ENCODE measurements around the gene CAMK1D. TPM values are rescaled to one million over a fixed set of nuclear protein-coding genes. Genes with fewer than 3 reads are reported as not detected.

Gene CAMK1D
- total RNA-seq, 1 experiment from 2014 or later: 0.63 TPM

DNA sequence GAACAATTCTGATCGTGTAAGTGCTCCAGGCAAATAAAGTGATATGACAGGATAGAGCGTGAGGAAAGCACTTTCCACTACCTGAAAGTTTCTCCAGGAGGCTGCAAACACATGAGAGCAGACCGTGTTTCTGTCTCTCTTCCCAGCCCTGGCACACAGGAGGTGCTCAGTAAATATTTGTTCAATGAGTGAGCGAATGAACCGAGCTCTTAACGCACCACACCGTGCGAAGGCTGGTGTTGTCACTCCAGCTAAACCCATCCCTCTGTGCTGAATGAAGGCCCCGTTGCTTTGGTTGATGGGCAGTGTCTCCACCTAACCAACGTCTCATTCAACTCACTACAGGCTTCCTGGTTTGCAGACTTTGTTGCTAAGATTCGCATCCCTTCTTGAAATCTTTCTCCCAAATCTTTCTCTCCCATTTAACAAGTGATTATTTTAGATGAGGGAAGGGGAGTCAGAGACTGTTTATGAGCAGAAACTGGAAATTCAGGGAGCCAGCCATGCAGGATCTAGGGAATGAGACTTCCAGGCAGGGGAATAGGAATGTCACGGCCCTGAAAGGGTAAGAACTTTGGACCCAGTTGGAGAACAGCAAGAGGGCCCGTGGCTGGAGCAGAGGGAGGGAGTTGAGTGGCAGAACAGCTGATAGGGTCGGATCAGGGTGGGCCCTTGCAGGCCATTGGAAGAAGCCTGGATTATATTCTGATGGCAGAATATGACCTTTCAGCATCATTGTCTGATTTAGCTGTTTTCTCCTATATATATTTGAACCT lies 282.6 kb downstream of the CAMK1D start:
- H3K9me2 ChIP-seq (replicated peaks; ENCODE audit: insufficient read depth, low read length): no peaks in the 10 kb centered on the region
- H2AFZ ChIP-seq (ENCODE audit: low read length): no peak overlapping the region
- no peak overlapping the region for H3K4me2 ChIP-seq (ENCODE audit: low read depth, low read length, poor library complexity, severe bottlenecking)
- no peaks in the 10 kb centered on the region for H4K20me1 ChIP-seq (ENCODE audit: insufficient read depth, low read depth, low read length)
- H3K9ac ChIP-seq (ENCODE audit: low read length): no peak overlapping the region
- H3K27ac ChIP-seq (ENCODE audit: low read length): no peak overlapping the region
- no peak for DNase-seq
- H3K9me3 ChIP-seq (ENCODE audit: low read length): no peaks in the 10 kb centered on the region
- no peak overlapping the region for H3K4me3 ChIP-seq (ENCODE audit: low read length)
- no peaks in the 10 kb centered on the region for H3K4me1 ChIP-seq (ENCODE audit: low read length)
- no peaks in the 10 kb centered on the region for H3K27me3 ChIP-seq (ENCODE audit: low read length)
- H3K79me2 ChIP-seq (ENCODE audit: low read length): no peaks in the 10 kb centered on the region
- H3K36me3 ChIP-seq (ENCODE audit: insufficient read depth, low read length): no peaks in the 10 kb centered on the region

GRCh38 chr10:12633776-12634620 lies 284.7 kb downstream of the CAMK1D start:
- Histone ChIP-seq H3K27ac (ENCODE audit: low read length) (no peak overlapping the region), H3K9ac (ENCODE audit: low read length) (no peak overlapping the region)

GRCh38 chr10:12634621-12634931 lies 285.2 kb downstream of the CAMK1D start:
- H3K4me2 ChIP-seq (ENCODE audit: low read depth, low read length, poor library complexity, severe bottlenecking): no peak overlapping the region
- H3K27ac ChIP-seq (ENCODE audit: low read length): no peak overlapping the region
- no peaks in the 10 kb centered on the region for H3K27me3 ChIP-seq (ENCODE audit: low read length)
- no peaks in the 10 kb centered on the region for H3K36me3 ChIP-seq (ENCODE audit: insufficient read depth, low read length)
- H4K20me1 ChIP-seq (ENCODE audit: insufficient read depth, low read depth, low read length): no peaks in the 10 kb centered on the region
- H3K9me2 ChIP-seq (replicated peaks; ENCODE audit: insufficient read depth, low read length): no peaks in the 10 kb centered on the region
- no peaks in the 10 kb centered on the region for H3K4me1 ChIP-seq (ENCODE audit: low read length)
- H3K4me3 ChIP-seq (ENCODE audit: low read length): no peak overlapping the region
- DNase-seq: no peak
- no peak overlapping the region for H3K9ac ChIP-seq (ENCODE audit: low read length)
- H3K79me2 ChIP-seq (ENCODE audit: low read length): no peaks in the 10 kb centered on the region
- no peaks in the 10 kb centered on the region for H3K9me3 ChIP-seq (ENCODE audit: low read length)
- H2AFZ ChIP-seq (ENCODE audit: low read length): no peak overlapping the region

More at GRCh38 chr10:12633776-12634620, 284.7 kb downstream of the CAMK1D start:
- DNase-seq: no peak
- H3K9me2 ChIP-seq (replicated peaks; ENCODE audit: insufficient read depth, low read length): no peaks in the 10 kb centered on the region
- no peak overlapping the region for H3K4me3 ChIP-seq (ENCODE audit: low read length)
- no peak overlapping the region for H3K4me2 ChIP-seq (ENCODE audit: low read depth, low read length, poor library complexity, severe bottlenecking)
- H3K4me1 ChIP-seq (ENCODE audit: low read length): no peaks in the 10 kb centered on the region
- H2AFZ ChIP-seq (ENCODE audit: low read length): no peak overlapping the region
- H3K79me2 ChIP-seq (ENCODE audit: low read length): no peaks in the 10 kb centered on the region
- H3K36me3 ChIP-seq (ENCODE audit: insufficient read depth, low read length): no peaks in the 10 kb centered on the region
- H3K27me3 ChIP-seq (ENCODE audit: low read length): no peaks in the 10 kb centered on the region
- H3K9me3 ChIP-seq (ENCODE audit: low read length): no peaks in the 10 kb centered on the region
- H4K20me1 ChIP-seq (ENCODE audit: insufficient read depth, low read depth, low read length): no peaks in the 10 kb centered on the region

DNA sequence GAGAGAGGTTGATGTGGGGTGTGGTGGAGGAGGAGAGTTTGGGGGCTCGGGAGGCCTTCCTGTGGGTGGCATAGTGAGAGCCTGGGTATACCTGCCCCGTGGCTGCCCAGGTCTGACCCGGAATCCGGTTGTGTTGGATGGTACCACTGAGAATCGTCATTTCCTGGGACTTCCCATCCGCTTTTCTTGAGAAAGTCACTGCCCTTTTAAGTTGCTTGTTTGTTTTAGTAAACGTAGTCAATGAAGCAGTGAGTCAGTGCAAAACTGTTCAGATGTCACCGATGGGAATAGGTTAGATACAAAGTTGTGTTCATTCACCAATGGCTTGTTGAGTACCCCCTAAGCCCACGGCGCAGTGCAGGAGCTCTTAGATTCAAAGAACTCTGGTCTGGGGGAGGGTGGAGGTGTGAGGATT lies 285.8 kb downstream of the CAMK1D start:
- no peaks in the 10 kb centered on the region for H3K79me2 ChIP-seq (ENCODE audit: low read length)
- H3K4me3 ChIP-seq (ENCODE audit: low read length): no peak overlapping the region
- H3K27me3 ChIP-seq (ENCODE audit: low read length): no peaks in the 10 kb centered on the region
- no peaks in the 10 kb centered on the region for H3K36me3 ChIP-seq (ENCODE audit: insufficient read depth, low read length)
- no peaks in the 10 kb centered on the region for H3K9me3 ChIP-seq (ENCODE audit: low read length)
- H3K27ac ChIP-seq (ENCODE audit: low read length): no peak overlapping the region
- no peaks in the 10 kb centered on the region for H3K4me1 ChIP-seq (ENCODE audit: low read length)
- H2AFZ ChIP-seq (ENCODE audit: low read length): no peak overlapping the region
- no peak for DNase-seq
- no peaks in the 10 kb centered on the region for H4K20me1 ChIP-seq (ENCODE audit: insufficient read depth, low read depth, low read length)
- no peaks in the 10 kb centered on the region for H3K9me2 ChIP-seq (replicated peaks; ENCODE audit: insufficient read depth, low read length)
- H3K4me2 ChIP-seq (ENCODE audit: low read depth, low read length, poor library complexity, severe bottlenecking): no peak overlapping the region
- no peak overlapping the region for H3K9ac ChIP-seq (ENCODE audit: low read length)

- Histone ChIP-seq H3K27ac (ENCODE audit: low read length) (no peak overlapping the region), H3K79me2 (ENCODE audit: low read length) (no peaks in the 10 kb centered on the region), H3K9me3 (ENCODE audit: low read length) (no peaks in the 10 kb centered on the region), H3K36me3 (ENCODE audit: insufficient read depth, low read length) (no peaks in the 10 kb centered on the region), H3K9me2 (replicated peaks; ENCODE audit: insufficient read depth, low read length) (no peaks in the 10 kb centered on the region), H3K27me3 (ENCODE audit: low read length) (no peaks in the 10 kb centered on the region), H3K4me2 (ENCODE audit: low read depth, low read length, poor library complexity, severe bottlenecking) (no peak overlapping the region), H3K9ac (ENCODE audit: low read length) (no peak overlapping the region), H4K20me1 (ENCODE audit: insufficient read depth, low read depth, low read length) (no peaks in the 10 kb centered on the region), H2AFZ (ENCODE audit: low read length) (no peak overlapping the region), H3K4me3 (ENCODE audit: low read length) (no peak overlapping the region), H3K4me1 (ENCODE audit: low read length) (no peaks in the 10 kb centered on the region)
- DNase-seq: no peak
Observed at GRCh38 chr10:12636571-12636970, 287.2 kb downstream of the CAMK1D start.

DNA sequence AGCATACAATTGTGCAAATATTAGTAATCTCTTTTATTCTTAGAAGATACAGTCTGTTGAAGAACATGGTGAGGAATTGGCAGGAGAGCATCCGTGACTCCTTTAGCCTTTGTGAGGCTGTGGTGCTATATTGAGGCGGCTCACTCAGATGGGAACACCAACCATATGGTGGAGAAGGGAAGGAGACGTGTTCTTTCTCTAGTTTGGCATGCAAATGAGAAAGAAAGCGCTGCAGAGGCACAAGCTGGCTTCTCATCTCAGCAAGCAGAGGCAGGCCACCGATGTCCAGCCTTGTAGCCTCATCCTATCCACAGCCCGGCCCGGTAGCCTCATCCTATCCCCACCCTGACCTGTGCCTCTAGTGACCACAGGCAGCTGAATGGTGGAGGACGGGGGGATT lies 288.3 kb downstream of the CAMK1D start:
- Histone ChIP-seq H3K9ac (ENCODE audit: low read length) (no peak overlapping the region), H3K9me2 (replicated peaks; ENCODE audit: insufficient read depth, low read length) (no peaks in the 10 kb centered on the region), H3K27ac (ENCODE audit: low read length) (no peak overlapping the region), H4K20me1 (ENCODE audit: insufficient read depth, low read depth, low read length) (no peaks in the 10 kb centered on the region), H3K36me3 (ENCODE audit: insufficient read depth, low read length) (no peaks in the 10 kb centered on the region), H3K4me1 (ENCODE audit: low read length) (no peaks in the 10 kb centered on the region), H3K27me3 (ENCODE audit: low read length) (no peaks in the 10 kb centered on the region), H3K79me2 (ENCODE audit: low read length) (no peaks in the 10 kb centered on the region), H2AFZ (ENCODE audit: low read length) (no peak overlapping the region), H3K4me2 (ENCODE audit: low read depth, low read length, poor library complexity, severe bottlenecking) (no peak overlapping the region), H3K4me3 (ENCODE audit: low read length) (no peak overlapping the region), H3K9me3 (ENCODE audit: low read length) (no peaks in the 10 kb centered on the region)
- no peak for DNase-seq

DNA sequence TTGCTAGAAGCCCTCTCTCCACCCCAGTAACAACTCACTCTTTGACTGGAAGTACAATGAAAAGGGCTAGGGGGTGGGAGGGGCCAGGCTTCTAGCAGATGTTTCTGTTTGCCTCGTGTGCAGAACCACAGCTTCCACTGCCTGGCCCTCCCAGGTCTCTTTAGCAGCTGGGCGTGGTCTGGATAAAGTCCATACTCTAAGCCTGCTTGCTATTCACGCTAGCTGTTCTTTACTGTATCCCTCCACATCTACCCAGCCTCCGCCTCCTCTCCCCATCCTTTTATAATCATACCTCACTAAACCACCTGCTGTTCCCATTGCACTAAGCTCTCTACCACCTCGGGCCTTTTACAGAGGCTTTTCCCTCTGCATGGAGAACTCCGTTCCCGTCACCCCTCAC lies 288.8 kb downstream of the CAMK1D start:
- no peaks in the 10 kb centered on the region for H3K9me2 ChIP-seq (replicated peaks; ENCODE audit: insufficient read depth, low read length)
- H3K4me2 ChIP-seq (ENCODE audit: low read depth, low read length, poor library complexity, severe bottlenecking): no peak overlapping the region
- no peak for DNase-seq
- no peaks in the 10 kb centered on the region for H3K9me3 ChIP-seq (ENCODE audit: low read length)
- H3K27me3 ChIP-seq (ENCODE audit: low read length): no peaks in the 10 kb centered on the region
- H3K36me3 ChIP-seq (ENCODE audit: insufficient read depth, low read length): no peaks in the 10 kb centered on the region
- H3K79me2 ChIP-seq (ENCODE audit: low read length): no peaks in the 10 kb centered on the region
- no peak overlapping the region for H3K4me3 ChIP-seq (ENCODE audit: low read length)
- no peaks in the 10 kb centered on the region for H4K20me1 ChIP-seq (ENCODE audit: insufficient read depth, low read depth, low read length)
- H3K9ac ChIP-seq (ENCODE audit: low read length): no peak overlapping the region
- H3K4me1 ChIP-seq (ENCODE audit: low read length): no peaks in the 10 kb centered on the region
- no peak overlapping the region for H3K27ac ChIP-seq (ENCODE audit: low read length)
- no peak overlapping the region for H2AFZ ChIP-seq (ENCODE audit: low read length)

DNA sequence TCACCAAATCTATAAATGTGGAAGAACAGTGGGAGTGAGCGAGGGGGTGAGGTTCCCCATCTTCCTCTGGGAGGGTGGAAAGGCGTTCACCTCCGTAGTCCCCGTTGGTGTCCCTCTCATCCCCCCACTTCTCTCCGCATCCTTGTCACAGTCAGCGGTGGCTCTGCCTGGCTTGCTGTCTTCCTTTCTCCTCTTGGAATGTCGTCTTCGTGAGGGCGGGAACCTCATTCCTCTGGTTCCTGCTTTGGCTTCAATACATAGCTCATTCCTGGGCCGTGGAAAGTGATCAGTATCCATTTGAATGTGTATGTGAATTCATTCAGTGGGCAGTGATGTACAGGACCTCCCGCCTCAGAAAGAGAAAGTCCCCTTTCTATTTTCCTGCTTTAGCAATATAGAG lies 289.4 kb downstream of the CAMK1D start:
- no peaks in the 10 kb centered on the region for H3K79me2 ChIP-seq (ENCODE audit: low read length)
- no peak overlapping the region for H3K4me3 ChIP-seq (ENCODE audit: low read length)
- H3K9me3 ChIP-seq (ENCODE audit: low read length): no peaks in the 10 kb centered on the region
- no peaks in the 10 kb centered on the region for H4K20me1 ChIP-seq (ENCODE audit: insufficient read depth, low read depth, low read length)
- no peaks in the 10 kb centered on the region for H3K9me2 ChIP-seq (replicated peaks; ENCODE audit: insufficient read depth, low read length)
- H2AFZ ChIP-seq (ENCODE audit: low read length): no peak overlapping the region
- no peaks in the 10 kb centered on the region for H3K27me3 ChIP-seq (ENCODE audit: low read length)
- H3K36me3 ChIP-seq (ENCODE audit: insufficient read depth, low read length): no peaks in the 10 kb centered on the region
- no peaks in the 10 kb centered on the region for H3K4me1 ChIP-seq (ENCODE audit: low read length)
- no peak overlapping the region for H3K27ac ChIP-seq (ENCODE audit: low read length)
- no peak overlapping the region for H3K9ac ChIP-seq (ENCODE audit: low read length)
- H3K4me2 ChIP-seq (ENCODE audit: low read depth, low read length, poor library complexity, severe bottlenecking): no peak overlapping the region
- DNase-seq: no peak
